Stomach (tissue), 4 donors: ENCODE data around the gene UBXN4.

ENCODE experiments used
- EP300 ChIP-seq: sonication (generic); formaldehyde crosslinking; IDR thresholded peaks from one replicate; pipeline ENCODE4 v1.6.1; 2017; ENCODE audit warnings: antibody characterized with exemption
- POLR2A ChIP-seq, 4 donors: fragments of 450-650 bp; IDR thresholded peaks; one replicate each; pipeline ENCODE4 v1.6.1; 2016; ENCODE audit warnings: antibody characterized with exemption in 4 of 4, control low read depth in 2 of 4, mild to moderate bottlenecking in 1 of 4, moderate library complexity in 1 of 4
- POLR2AphosphoS5 ChIP-seq, 3 donors: sonication (generic); formaldehyde crosslinking; IDR thresholded peaks; one replicate each; pipeline ENCODE4 v1.6.1; 2016; ENCODE audit warnings: antibody characterized with exemption in 3 of 3
- TF ChIP-seq, protein P1 (sequence below), 7 experiments: fragments of 450-650 bp in 4 of 7; fragments of 200-600 bp in 3 of 7; sonication (generic) in 3 of 7; IDR thresholded peaks; one replicate each; pipeline ENCODE4 v1.5.1; 2016 to 2019; ENCODE audit warnings: antibody characterized with exemption in 7 of 7, control low read depth in 2 of 7, mild to moderate bottlenecking in 1 of 7

DNA sequence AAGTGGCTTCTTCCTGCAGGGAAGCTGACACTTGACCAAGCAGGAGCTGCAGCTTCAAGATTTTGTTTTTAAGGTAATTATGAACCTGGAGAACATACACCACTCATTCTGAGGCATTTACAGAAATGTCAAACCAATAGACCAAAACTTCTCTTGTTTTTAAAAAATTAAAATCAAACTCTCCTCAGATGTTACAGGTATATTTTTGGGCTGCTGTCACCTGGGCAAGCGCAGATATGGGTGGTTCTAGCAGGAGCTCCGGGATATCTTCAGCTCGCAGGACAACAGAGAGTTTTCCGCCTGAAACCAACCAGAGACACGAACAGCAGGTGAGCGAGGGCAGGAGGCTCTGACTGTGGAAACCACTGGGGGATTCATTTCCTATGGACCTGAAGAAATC, 91.2 kb downstream of the UBXN4 start:
- TF ChIP-seq, protein P1, sequence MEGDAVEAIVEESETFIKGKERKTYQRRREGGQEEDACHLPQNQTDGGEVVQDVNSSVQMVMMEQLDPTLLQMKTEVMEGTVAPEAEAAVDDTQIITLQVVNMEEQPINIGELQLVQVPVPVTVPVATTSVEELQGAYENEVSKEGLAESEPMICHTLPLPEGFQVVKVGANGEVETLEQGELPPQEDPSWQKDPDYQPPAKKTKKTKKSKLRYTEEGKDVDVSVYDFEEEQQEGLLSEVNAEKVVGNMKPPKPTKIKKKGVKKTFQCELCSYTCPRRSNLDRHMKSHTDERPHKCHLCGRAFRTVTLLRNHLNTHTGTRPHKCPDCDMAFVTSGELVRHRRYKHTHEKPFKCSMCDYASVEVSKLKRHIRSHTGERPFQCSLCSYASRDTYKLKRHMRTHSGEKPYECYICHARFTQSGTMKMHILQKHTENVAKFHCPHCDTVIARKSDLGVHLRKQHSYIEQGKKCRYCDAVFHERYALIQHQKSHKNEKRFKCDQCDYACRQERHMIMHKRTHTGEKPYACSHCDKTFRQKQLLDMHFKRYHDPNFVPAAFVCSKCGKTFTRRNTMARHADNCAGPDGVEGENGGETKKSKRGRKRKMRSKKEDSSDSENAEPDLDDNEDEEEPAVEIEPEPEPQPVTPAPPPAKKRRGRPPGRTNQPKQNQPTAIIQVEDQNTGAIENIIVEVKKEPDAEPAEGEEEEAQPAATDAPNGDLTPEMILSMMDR (IDR thresholded peaks at IDR 0.05): no peak
- no peak for TF ChIP-seq POLR2A (IDR thresholded peaks at IDR 0.05)
- TF ChIP-seq POLR2AphosphoS5 (IDR thresholded peaks at IDR 0.05): no peak
- no peak for TF ChIP-seq EP300
